K562 (cell line): ENCODE measurements around the gene SET. TPM values are rescaled to one million over a fixed set of nuclear protein-coding genes. Genes with fewer than 3 reads are reported as not detected.
A peak's percentile ranks its signal among the peaks of the same experiment; 100 is the strongest.

Experiments
- DNMT1 ChIP-seq: fragments of 450-650 bp; IDR thresholded peaks from 2 replicates; pipeline ENCODE4 v1.6.1; 2016; ENCODE audit warnings: antibody characterized with exemption, mild to moderate bottlenecking
- ETS2 ChIP-seq: IDR thresholded peaks from 2 replicates; pipeline ENCODE4 v1.6.1; 2016; ENCODE audit warnings: borderline replicate concordance, missing genetic modification characterization, mild to moderate bottlenecking, moderate library complexity, missing compliant biosample characterization; ENCODE audit not compliant: poor library complexity, severe bottlenecking
- HDAC2 ChIP-seq: fragments of 450-650 bp; IDR thresholded peaks from 2 replicates; pipeline ENCODE4 v1.6.1; 2016; ENCODE audit warnings: mild to moderate bottlenecking
- HDGF ChIP-seq: fragments of 450-650 bp; IDR thresholded peaks from 2 replicates; pipeline ENCODE4 v1.6.1; 2016
- MCM5 ChIP-seq: fragments of 450-650 bp; IDR thresholded peaks from 2 replicates; pipeline ENCODE4 v1.6.1; 2016; ENCODE audit warnings: low read depth
- NR2C1 ChIP-seq, 2 experiments: fragments of 450-650 bp; IDR thresholded peaks; 2 replicates each; pipeline ENCODE4 v1.6.1; 2017; ENCODE audit warnings: mild to moderate bottlenecking in 2 of 2, antibody characterized with exemption in 1 of 2, inconsistent platforms in 1 of 2, missing compliant biosample characterization in 1 of 2, missing genetic modification characterization in 1 of 2
- SP2 ChIP-seq: IDR thresholded peaks from 2 replicates; pipeline ENCODE4 v1.6.1; 2011; ENCODE audit warnings: mild to moderate bottlenecking, low read depth, low read length, moderate library complexity; ENCODE audit not compliant: poor library complexity, severe bottlenecking; ENCODE audit errors: extremely low read depth
- SREBF1 ChIP-seq: fragments of 150-350 bp; IDR thresholded peaks from 2 replicates; pipeline ENCODE4 v1.6.1; 2014; ENCODE audit warnings: antibody characterized with exemption, low read depth, low read length, borderline replicate concordance
- TAF7 ChIP-seq: fragments of 450-650 bp; IDR thresholded peaks from 2 replicates; pipeline ENCODE4 v1.6.1; 2016; ENCODE audit warnings: missing genetic modification characterization, missing compliant biosample characterization
- THAP7 ChIP-seq: fragments of 250-450 bp; sonication (Bioruptor Pico); IDR thresholded peaks from 2 replicates; pipeline ENCODE4 v1.5.0; 2021
- ZNF436 ChIP-seq: fragments of 250-450, 450-650 bp; sonication (Bioruptor Pico); formaldehyde crosslinking; IDR thresholded peaks from 2 replicates; pipeline ENCODE4 v1.7.0; 2020; ENCODE audit warnings: mild to moderate bottlenecking
- polyA plus RNA-seq, 8 experiments: library from polyadenylated mRNA; depleted of rRNA in 4 of 8; stranded (reverse) in 5 of 8; unstranded in 3 of 8; fragments of >200 nt; fragmentation: Nextera tagmentation in 2 of 8; fragmentation: Illumina TruSeq in 1 of 8; extraction: Ambion mirVana in 2 of 8; extraction: Trizol in 1 of 8; gene quantifications; 2 replicates each; pipeline versions ENCODE4 v1.2.1 to v1.2.3, GENCODE V29; 2011 to 2014; ENCODE audit warnings: inconsistent platforms in 1 of 8, missing spikeins in 1 of 8
- total RNA-seq, 7 experiments: library from RNA; depleted of rRNA in 6 of 7; stranded (reverse); fragments of >200 nt in 6 of 7; fragmentation: Illumina TruSeq in 2 of 7; extraction: Trizol in 2 of 7; gene quantifications; 2 replicates each; pipeline versions ENCODE4 v1.2.1 to v1.2.3, GENCODE V29; 2011 to 2021; ENCODE audit warnings: low replicate concordance in 1 of 7
- TF ChIP-seq, protein P1 (sequence below): fragments of 450-650 bp; IDR thresholded peaks from 2 replicates; pipeline ENCODE4 v1.6.1; 2016; ENCODE audit warnings: mild to moderate bottlenecking, moderate library complexity
- TF ChIP-seq, protein P2 (sequence below): IDR thresholded peaks from 2 replicates; pipeline ENCODE4 v1.6.1; 2014; ENCODE audit warnings: antibody characterized with exemption

SET gene
- total and polyA plus RNA-seq, 9 of the 15 experiments (the other 6 are each of a cell fraction or from before 2014, with no cell fraction given): 404 to 1,447 (median 907) TPM

GRCh38 chr9:128689820-128690683 lies 1.0 kb downstream of the SET start (continued):
- TF ChIP-seq, protein P1, sequence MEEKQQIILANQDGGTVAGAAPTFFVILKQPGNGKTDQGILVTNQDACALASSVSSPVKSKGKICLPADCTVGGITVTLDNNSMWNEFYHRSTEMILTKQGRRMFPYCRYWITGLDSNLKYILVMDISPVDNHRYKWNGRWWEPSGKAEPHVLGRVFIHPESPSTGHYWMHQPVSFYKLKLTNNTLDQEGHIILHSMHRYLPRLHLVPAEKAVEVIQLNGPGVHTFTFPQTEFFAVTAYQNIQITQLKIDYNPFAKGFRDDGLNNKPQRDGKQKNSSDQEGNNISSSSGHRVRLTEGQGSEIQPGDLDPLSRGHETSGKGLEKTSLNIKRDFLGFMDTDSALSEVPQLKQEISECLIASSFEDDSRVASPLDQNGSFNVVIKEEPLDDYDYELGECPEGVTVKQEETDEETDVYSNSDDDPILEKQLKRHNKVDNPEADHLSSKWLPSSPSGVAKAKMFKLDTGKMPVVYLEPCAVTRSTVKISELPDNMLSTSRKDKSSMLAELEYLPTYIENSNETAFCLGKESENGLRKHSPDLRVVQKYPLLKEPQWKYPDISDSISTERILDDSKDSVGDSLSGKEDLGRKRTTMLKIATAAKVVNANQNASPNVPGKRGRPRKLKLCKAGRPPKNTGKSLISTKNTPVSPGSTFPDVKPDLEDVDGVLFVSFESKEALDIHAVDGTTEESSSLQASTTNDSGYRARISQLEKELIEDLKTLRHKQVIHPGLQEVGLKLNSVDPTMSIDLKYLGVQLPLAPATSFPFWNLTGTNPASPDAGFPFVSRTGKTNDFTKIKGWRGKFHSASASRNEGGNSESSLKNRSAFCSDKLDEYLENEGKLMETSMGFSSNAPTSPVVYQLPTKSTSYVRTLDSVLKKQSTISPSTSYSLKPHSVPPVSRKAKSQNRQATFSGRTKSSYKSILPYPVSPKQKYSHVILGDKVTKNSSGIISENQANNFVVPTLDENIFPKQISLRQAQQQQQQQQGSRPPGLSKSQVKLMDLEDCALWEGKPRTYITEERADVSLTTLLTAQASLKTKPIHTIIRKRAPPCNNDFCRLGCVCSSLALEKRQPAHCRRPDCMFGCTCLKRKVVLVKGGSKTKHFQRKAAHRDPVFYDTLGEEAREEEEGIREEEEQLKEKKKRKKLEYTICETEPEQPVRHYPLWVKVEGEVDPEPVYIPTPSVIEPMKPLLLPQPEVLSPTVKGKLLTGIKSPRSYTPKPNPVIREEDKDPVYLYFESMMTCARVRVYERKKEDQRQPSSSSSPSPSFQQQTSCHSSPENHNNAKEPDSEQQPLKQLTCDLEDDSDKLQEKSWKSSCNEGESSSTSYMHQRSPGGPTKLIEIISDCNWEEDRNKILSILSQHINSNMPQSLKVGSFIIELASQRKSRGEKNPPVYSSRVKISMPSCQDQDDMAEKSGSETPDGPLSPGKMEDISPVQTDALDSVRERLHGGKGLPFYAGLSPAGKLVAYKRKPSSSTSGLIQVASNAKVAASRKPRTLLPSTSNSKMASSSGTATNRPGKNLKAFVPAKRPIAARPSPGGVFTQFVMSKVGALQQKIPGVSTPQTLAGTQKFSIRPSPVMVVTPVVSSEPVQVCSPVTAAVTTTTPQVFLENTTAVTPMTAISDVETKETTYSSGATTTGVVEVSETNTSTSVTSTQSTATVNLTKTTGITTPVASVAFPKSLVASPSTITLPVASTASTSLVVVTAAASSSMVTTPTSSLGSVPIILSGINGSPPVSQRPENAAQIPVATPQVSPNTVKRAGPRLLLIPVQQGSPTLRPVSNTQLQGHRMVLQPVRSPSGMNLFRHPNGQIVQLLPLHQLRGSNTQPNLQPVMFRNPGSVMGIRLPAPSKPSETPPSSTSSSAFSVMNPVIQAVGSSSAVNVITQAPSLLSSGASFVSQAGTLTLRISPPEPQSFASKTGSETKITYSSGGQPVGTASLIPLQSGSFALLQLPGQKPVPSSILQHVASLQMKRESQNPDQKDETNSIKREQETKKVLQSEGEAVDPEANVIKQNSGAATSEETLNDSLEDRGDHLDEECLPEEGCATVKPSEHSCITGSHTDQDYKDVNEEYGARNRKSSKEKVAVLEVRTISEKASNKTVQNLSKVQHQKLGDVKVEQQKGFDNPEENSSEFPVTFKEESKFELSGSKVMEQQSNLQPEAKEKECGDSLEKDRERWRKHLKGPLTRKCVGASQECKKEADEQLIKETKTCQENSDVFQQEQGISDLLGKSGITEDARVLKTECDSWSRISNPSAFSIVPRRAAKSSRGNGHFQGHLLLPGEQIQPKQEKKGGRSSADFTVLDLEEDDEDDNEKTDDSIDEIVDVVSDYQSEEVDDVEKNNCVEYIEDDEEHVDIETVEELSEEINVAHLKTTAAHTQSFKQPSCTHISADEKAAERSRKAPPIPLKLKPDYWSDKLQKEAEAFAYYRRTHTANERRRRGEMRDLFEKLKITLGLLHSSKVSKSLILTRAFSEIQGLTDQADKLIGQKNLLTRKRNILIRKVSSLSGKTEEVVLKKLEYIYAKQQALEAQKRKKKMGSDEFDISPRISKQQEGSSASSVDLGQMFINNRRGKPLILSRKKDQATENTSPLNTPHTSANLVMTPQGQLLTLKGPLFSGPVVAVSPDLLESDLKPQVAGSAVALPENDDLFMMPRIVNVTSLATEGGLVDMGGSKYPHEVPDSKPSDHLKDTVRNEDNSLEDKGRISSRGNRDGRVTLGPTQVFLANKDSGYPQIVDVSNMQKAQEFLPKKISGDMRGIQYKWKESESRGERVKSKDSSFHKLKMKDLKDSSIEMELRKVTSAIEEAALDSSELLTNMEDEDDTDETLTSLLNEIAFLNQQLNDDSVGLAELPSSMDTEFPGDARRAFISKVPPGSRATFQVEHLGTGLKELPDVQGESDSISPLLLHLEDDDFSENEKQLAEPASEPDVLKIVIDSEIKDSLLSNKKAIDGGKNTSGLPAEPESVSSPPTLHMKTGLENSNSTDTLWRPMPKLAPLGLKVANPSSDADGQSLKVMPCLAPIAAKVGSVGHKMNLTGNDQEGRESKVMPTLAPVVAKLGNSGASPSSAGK: no peak
- no peak for TF ChIP-seq ZNF436 (CRISPR knock-in tag)
- TF ChIP-seq HDGF: peak; percentile 96
- TF ChIP-seq MCM5: no peak
- TF ChIP-seq TAF7: no peak
- no peak for TF ChIP-seq DNMT1
- TF ChIP-seq NR2C1 (IDR thresholded peaks at IDR 0.05): no peak
- no peak for TF ChIP-seq NR2C1 (tag; IDR thresholded peaks at IDR 0.05)
- TF ChIP-seq THAP7 (CRISPR knock-in tag): no peak
- TF ChIP-seq SREBF1: no peak
- TF ChIP-seq HDAC2: no peak
- TF ChIP-seq, protein P2, sequence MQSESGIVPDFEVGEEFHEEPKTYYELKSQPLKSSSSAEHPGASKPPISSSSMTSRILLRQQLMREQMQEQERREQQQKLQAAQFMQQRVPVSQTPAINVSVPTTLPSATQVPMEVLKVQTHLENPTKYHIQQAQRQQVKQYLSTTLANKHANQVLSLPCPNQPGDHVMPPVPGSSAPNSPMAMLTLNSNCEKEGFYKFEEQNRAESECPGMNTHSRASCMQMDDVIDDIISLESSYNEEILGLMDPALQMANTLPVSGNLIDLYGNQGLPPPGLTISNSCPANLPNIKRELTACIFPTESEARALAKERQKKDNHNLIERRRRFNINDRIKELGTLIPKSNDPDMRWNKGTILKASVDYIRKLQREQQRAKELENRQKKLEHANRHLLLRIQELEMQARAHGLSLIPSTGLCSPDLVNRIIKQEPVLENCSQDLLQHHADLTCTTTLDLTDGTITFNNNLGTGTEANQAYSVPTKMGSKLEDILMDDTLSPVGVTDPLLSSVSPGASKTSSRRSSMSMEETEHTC: no peak
- TF ChIP-seq SP2: no peak
- no peak for TF ChIP-seq ETS2 (tag)
